Stimulated activated naive CD4-positive, alpha-beta T cell treated with Interleukin-2 at 50 U/mL for 16 hours (primary cell): ENCODE results near the gene ZNF556.

Experiments used
- DNase-seq: peaks from one replicate; lab custom pipeline; 2025; lab: John Stamatoyannopoulos, UW

The ZNF556 gene

GRCh38 chr19:2905918-2906519 is 38.9 kb downstream of the ZNF556 start:
- no peak for DNase-seq

- DNase-seq, result no peak
Measured at GRCh38 chr19:2906631-2907195, 39.6 kb downstream of the ZNF556 start.

- peak; percentile 12 for DNase-seq
Measured at GRCh38 chr19:2912306-2912705, 45.2 kb downstream of the ZNF556 start.

- no peak for DNase-seq
Measured at GRCh38 chr19:2917275-2918184, 50.4 kb downstream of the ZNF556 start.

GRCh38 chr19:2922987-2923386 is 55.9 kb downstream of the ZNF556 start:
- no peak for DNase-seq

GRCh38 chr19:2923510-2923909 is 56.4 kb downstream of the ZNF556 start:
- DNase-seq, result no peak

GRCh38 chr19:2926341-2927031 is 59.4 kb downstream of the ZNF556 start:
- no peak for DNase-seq

GRCh38 chr19:2927032-2927430 is 59.9 kb downstream of the ZNF556 start:
- no peak for DNase-seq
